Activated CD8-positive, alpha-beta T cell treated with anti-CD3 and anti-CD28 coated beads for 36 hours (primary cell): Measurements from ENCODE around the gene CDKN2AIPNL. TPM values are rescaled to one million over a fixed set of nuclear protein-coding genes. Genes with fewer than 3 reads are reported as not detected.

Experiments used
- ATAC-seq: fragments of 200-7000 bp; cut with Tn5 transposase; one replicate; pipeline ENCODE4 v1.10.0; 2021; ENCODE audit warnings: mild to moderate bottlenecking, moderate library complexity
- CTCF ChIA-PET: fragments of 350-600 bp; sonication (Branson Sonifier 250); formaldehyde crosslinking; loops from one replicate; lab custom pipeline; 2021; ENCODE audit warnings: antibody characterized with exemption; lab: Charles Lee
- POLR2A ChIA-PET: fragments of 350-600 bp; sonication (Branson Sonifier 250); formaldehyde crosslinking; loops from one replicate; lab custom pipeline; 2021; ENCODE audit warnings: antibody characterized with exemption; lab: Charles Lee
- DNase-seq: peaks from one replicate; pipeline ENCODE4 v3.0.0-alpha.2; 2020
- H3K27ac Mint-ChIP-seq: one replicate; pipeline ENCODE4 v1.8.0; 2021; ENCODE audit warnings: mild to moderate bottlenecking, mixed read lengths
- H3K27me3 Mint-ChIP-seq: one replicate; pipeline ENCODE4 v1.8.0; 2021; ENCODE audit warnings: mixed read lengths
- H3K36me3 Mint-ChIP-seq: one replicate; pipeline ENCODE4 v1.8.0; 2021; ENCODE audit warnings: low read depth, mixed read lengths
- H3K4me1 Mint-ChIP-seq: one replicate; pipeline ENCODE4 v1.8.0; 2021; ENCODE audit warnings: low read depth, mixed read lengths
- H3K4me3 Mint-ChIP-seq: one replicate; pipeline ENCODE4 v1.8.0; 2021; ENCODE audit warnings: mild to moderate bottlenecking, moderate library complexity, mixed read lengths
- H3K9me3 Mint-ChIP-seq: one replicate; pipeline ENCODE4 v1.8.0; 2021; ENCODE audit warnings: mixed read lengths
- intact Hi-C: fragments of 100-400 bp; cut with micrococcal nuclease; formaldehyde crosslinking; loops from one replicate; pipeline ENCODE4 v1.10.0; 2022
- total RNA-seq, 2 experiments: library from RNA; stranded (reverse); gene quantifications; one replicate each; pipeline ENCODE4 v1.2.3, GENCODE V29; 2021
- TF ChIP-seq, protein P1 (sequence below): fragments of 200-600 bp; IDR thresholded peaks from one replicate; pipeline ENCODE4 v1.8.0; 2022; ENCODE audit warnings: antibody characterized with exemption, mild to moderate bottlenecking

CDKN2AIPNL gene
- total RNA-seq, 2 experiments from 2014 or later, result 38.2 to 41.1 TPM

- H3K9me3 Mint-ChIP-seq, result no peaks in the 10 kb centered on the region
- DNase-seq (no peak), ATAC-seq (no peak)
- no peak overlapping the region for H3K4me3 Mint-ChIP-seq
- TF ChIP-seq, protein P1, sequence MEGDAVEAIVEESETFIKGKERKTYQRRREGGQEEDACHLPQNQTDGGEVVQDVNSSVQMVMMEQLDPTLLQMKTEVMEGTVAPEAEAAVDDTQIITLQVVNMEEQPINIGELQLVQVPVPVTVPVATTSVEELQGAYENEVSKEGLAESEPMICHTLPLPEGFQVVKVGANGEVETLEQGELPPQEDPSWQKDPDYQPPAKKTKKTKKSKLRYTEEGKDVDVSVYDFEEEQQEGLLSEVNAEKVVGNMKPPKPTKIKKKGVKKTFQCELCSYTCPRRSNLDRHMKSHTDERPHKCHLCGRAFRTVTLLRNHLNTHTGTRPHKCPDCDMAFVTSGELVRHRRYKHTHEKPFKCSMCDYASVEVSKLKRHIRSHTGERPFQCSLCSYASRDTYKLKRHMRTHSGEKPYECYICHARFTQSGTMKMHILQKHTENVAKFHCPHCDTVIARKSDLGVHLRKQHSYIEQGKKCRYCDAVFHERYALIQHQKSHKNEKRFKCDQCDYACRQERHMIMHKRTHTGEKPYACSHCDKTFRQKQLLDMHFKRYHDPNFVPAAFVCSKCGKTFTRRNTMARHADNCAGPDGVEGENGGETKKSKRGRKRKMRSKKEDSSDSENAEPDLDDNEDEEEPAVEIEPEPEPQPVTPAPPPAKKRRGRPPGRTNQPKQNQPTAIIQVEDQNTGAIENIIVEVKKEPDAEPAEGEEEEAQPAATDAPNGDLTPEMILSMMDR, result no peak
- peaks cover 4% of the 10 kb centered on the region for H3K4me1 Mint-ChIP-seq
- POLR2A ChIA-PET, result interaction anchor here (2.0 kb wide), 1 partner anchor 14 kb away, joined by 4 read pairs; no protein-coding TSS in a partner anchor
- no peak overlapping the region for H3K27ac Mint-ChIP-seq
- no peaks in the 10 kb centered on the region for H3K27me3 Mint-ChIP-seq
- H3K36me3 Mint-ChIP-seq, result no peaks in the 10 kb centered on the region
- intact Hi-C loops, result no loop called here
- CTCF ChIA-PET, result interaction anchor here (0.9 kb wide), 1 partner anchor 11 kb away, joined by 4 read pairs; no protein-coding TSS in a partner anchor
Measured at GRCh38 chr5:134451936-134452505, 40.3 kb upstream of the CDKN2AIPNL start.

DNA sequence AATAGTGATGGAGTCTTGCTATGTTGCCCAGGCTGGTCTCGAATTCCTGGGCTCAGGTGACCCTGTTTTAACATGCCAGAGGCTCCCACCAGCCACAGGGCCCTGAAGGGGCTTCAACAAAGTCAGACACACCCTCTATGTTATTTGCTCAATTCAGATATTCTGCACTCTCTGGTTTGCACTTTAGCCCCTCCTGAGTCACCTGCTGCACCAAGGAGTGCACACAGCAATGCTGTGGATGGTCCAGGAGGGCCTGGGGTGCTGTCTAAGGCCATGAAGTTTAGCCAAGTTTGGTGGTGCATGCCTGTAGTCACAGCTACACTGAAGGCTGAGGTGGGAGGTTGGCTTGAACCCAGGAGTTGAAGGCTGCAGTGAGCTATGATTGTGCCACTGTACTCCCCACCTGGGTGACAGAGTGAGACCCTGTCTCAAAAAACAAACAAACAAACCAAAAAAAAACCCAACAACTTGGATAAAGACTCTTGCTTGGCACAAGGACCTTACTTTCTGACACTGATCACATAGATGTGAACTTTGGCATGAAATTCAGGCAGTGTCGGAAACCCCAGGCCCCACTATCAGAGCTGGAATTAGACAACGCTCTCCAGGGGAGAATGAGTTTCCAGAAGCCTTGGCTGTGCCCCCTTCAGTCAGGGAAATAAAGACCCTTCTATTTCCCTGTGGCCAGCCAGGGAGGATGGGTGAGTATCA is 39.7 kb upstream of the CDKN2AIPNL start:
- Mint-ChIP-seq H3K9me3 (no peaks in the 10 kb centered on the region), H3K27ac (no peak overlapping the region)

DNA sequence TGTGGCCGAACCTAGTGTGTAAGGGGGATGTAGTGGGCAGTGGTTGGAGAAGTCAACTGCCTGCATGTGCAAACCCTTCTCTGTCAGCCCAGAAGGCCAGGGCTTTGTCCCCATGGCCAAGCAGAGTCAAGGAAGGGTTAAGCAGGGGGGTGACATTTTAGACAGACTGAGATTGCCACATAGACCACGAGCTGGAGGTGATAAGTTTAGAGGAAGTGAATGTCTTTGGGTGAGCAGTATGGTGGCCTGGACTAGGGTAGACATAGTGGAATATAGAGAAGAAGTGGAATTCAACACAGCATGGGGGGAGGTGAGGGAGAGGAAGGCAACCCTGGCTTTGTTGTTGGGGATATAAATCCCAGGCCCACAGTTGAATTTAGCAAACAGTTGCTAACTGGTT is 38.7 kb upstream of the CDKN2AIPNL start:
- no peaks in the 10 kb centered on the region for H3K9me3 Mint-ChIP-seq
- TF ChIP-seq, protein P1, result no peak
- no peaks in the 10 kb centered on the region for H3K36me3 Mint-ChIP-seq
- ChIA-PET CTCF (no interaction called here), POLR2A (no interaction called here)
- peaks cover 4% of the 10 kb centered on the region for H3K4me1 Mint-ChIP-seq
- H3K4me3 Mint-ChIP-seq, result no peak overlapping the region
- H3K27ac Mint-ChIP-seq, result no peak overlapping the region
- no peaks in the 10 kb centered on the region for H3K27me3 Mint-ChIP-seq
- no peak for DNase-seq
- intact Hi-C loops, result no loop called here
- peak; percentile 42 for ATAC-seq

More for the DNA sequence above, 39.7 kb upstream of the CDKN2AIPNL start:
- intact Hi-C loops, result no loop called here
- Mint-ChIP-seq H3K4me3 (no peak overlapping the region), H3K4me1 (peaks cover 4% of the 10 kb centered on the region), H3K27me3 (no peaks in the 10 kb centered on the region), H3K36me3 (no peaks in the 10 kb centered on the region)
- ChIA-PET POLR2A (no interaction called here), CTCF (interaction anchor here (0.6 kb wide), 1 partner anchor 13 kb away, joined by 4 read pairs; no protein-coding TSS in a partner anchor)
- DNase-seq (no peak), ATAC-seq (no peak)
- TF ChIP-seq, protein P1, result no peak

DNA sequence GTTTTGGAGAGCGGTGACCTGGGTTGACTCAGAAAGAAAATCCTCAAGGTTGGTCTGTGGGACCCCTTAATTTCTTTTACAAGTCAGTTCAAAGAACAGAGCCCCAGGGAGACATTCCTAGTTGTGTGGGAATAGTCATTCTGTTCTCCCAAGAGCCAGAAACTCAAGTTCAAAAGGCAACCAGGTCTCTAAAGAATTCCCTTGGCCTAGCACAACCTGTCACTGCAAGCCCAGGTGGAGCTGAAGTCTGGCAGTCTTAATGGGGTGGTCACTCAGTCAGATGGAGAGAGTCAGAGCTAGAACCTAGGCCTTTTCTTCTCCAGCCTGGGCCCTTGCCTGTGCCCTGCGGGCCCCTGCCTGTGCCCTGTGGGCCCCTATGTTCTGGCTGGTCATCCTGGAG is 37.5 kb upstream of the CDKN2AIPNL start:
- H3K36me3 Mint-ChIP-seq, result no peaks in the 10 kb centered on the region
- peaks cover 4% of the 10 kb centered on the region for H3K4me1 Mint-ChIP-seq
- no peak overlapping the region for H3K4me3 Mint-ChIP-seq
- TF ChIP-seq, protein P1, result no peak
- intact Hi-C loops, result no loop called here
- CTCF ChIA-PET, result no interaction called here
- no peak for DNase-seq
- ATAC-seq, result no peak
- H3K9me3 Mint-ChIP-seq, result no peaks in the 10 kb centered on the region
- POLR2A ChIA-PET, result interaction anchor here (0.5 kb wide), 1 partner anchor 756 kb away, joined by 4 read pairs; no protein-coding TSS in a partner anchor
- H3K27me3 Mint-ChIP-seq, result no peaks in the 10 kb centered on the region
- H3K27ac Mint-ChIP-seq, result no peak overlapping the region
